ENCODE data around the gene AHCYL1. TPM values are rescaled to one million over a fixed set of nuclear protein-coding genes. Genes with fewer than 3 reads are reported as not detected.

The AHCYL1 gene
- total and polyA plus RNA-seq, 2 of the 8 experiments (the other 6 are each of a cell fraction or from before 2014, with no cell fraction given): 64.5 to 95.9 TPM

GRCh38 chr1:109986054-109986444 lies 1.5 kb downstream of the AHCYL1 start:
- Histone ChIP-seq H3K27ac (ENCODE audit: low read depth, low read length) (no peak overlapping the region), H2BK20ac (ENCODE audit: low read length) (no peak overlapping the region), H3K14ac (ENCODE audit: insufficient read length) (no peak overlapping the region), H3K79me2 (ENCODE audit: control insufficient read depth in 1 of 2, insufficient read depth in 2 of 2, low read length in 2 of 2) (peaks cover 3 to 59% of the 10 kb centered on the region in 2 experiments; a peak in 3 of 4 replicates), H3K23me2 (ENCODE audit: low read depth, low read length) (peaks cover 4% of the 10 kb centered on the region; the same call in 1 of the 2 replicates), H3K4me1 (replicated peaks in 1 of 4; ENCODE audit: control insufficient read depth in 3 of 4, insufficient read depth in 4 of 4, low read length in 3 of 4) (peaks cover 4 to 12% (median 11%) of the 10 kb centered on the region in 4 experiments; a peak in 6 of 7 replicates), H2BK120ac (replicated peaks; ENCODE audit: low read depth, low read length) (no peak overlapping the region), H4K91ac (replicated peaks; ENCODE audit: insufficient read length, low read length) (no peak overlapping the region), H2AK5ac (ENCODE audit: low read depth, low read length) (no peak overlapping the region), H2BK12ac (ENCODE audit: low read depth, low read length) (no peak overlapping the region), H2BK5ac (ENCODE audit: low read depth, low read length) (no peak overlapping the region), H3K23ac (ENCODE audit: insufficient read length) (no peak overlapping the region), H2AFZ (ENCODE audit: low read length) (no peak overlapping the region), H3K79me1 (ENCODE audit: low read depth, low read length) (no peaks in the 10 kb centered on the region), H2BK15ac (ENCODE audit: low read length) (no peak overlapping the region), H4K8ac (ENCODE audit: extremely low read depth, insufficient read depth, low read length) (no peak overlapping the region), H3K18ac (ENCODE audit: extremely low read depth, low read length) (no peak overlapping the region), H4K5ac (ENCODE audit: insufficient read length, low read depth, low read length) (no peak overlapping the region), H3K27me3 (replicated peaks in 1 of 4; ENCODE audit: control insufficient read depth in 3 of 4, extremely low read depth in 1 of 4, insufficient read depth in 3 of 4, low read length in 3 of 4) (no peaks in the 10 kb centered on the region), H3K9ac (replicated peaks in 1 of 4; ENCODE audit: extremely low read depth in 1 of 4, low read depth in 3 of 4, low read length in 3 of 4) (peak overlapping the region in 1 of 4 experiments; percentile 53; a peak in 1 of 7 replicates), H3K56ac (replicated peaks; ENCODE audit: insufficient read length, low read depth, low read length) (no peak overlapping the region), H3K9me3 (ENCODE audit: insufficient read depth in 2 of 2, low read depth in 1 of 2, low read length in 1 of 2) (no peaks in the 10 kb centered on the region), H3K4me3 (ENCODE audit: extremely low read depth in 1 of 4, insufficient read depth in 2 of 4, low read depth in 3 of 4, low read length in 4 of 4) (peak overlapping the region in 3 of 4 experiments; percentile 40 to 82 (median 78); a peak in 5 of 8 replicates), H3K4me2 (ENCODE audit: insufficient read depth in 1 of 2, low read depth in 2 of 2, low read length in 2 of 2) (peak overlapping the region; percentile 83 to 84), H3K36me3 (ENCODE audit: control insufficient read depth in 2 of 4, insufficient read depth in 4 of 4, low read length in 3 of 4) (peaks cover 0 to 7% (median 2%) of the 10 kb centered on the region in 4 experiments; a peak in 2 of 8 replicates), H4K20me1 (replicated peaks in 1 of 2; ENCODE audit: control insufficient read depth in 1 of 2, insufficient read depth in 2 of 2, low read length in 2 of 2) (peaks cover 10% of the 10 kb centered on the region in 2 experiments), H3K4ac (replicated peaks; ENCODE audit: insufficient read length, low read depth, low read length) (no peak overlapping the region)
- no peak for DNase-seq (ENCODE audit: low read depth in 1 of 2, low spot score in 2 of 2)
- FAIRE-seq: no peak
- WGBS, 2 experiments (ENCODE audit: extremely low coverage in 1 of 2, insufficient coverage in 1 of 2, insufficient read length in 1 of 2, insufficient replicate concordance in 2 of 2, low coverage in 1 of 2, low lambda C conversion rate in 2 of 2, missing lambda C conversion rate in 1 of 2): 97% methylated on average over 3 of the region's 3 CpGs; no CpG with 5 or more reads in 1 of the 2 experiments
- POLR2A ChIA-PET (ENCODE audit: partially characterized antibody): interaction anchor here (0.8 to 4.3 kb wide), 11 partner anchors 11 to 342 kb away, joined by 3 to 19 read pairs (median 8); no protein-coding TSS in a partner anchor
- TF ChIP-seq HDAC6 (IDR thresholded peaks at IDR 0.05; ENCODE audit: low read depth, low read length): no peak
- CTCF ChIA-PET (ENCODE audit: partially characterized antibody): interaction anchor here (0.8 to 18.1 kb wide), 8 partner anchors 9 to 204 kb away, joined by 3 to 700 read pairs (median 22); no protein-coding TSS in a partner anchor

Measured in H1 (cell line).